Activated CD4-positive, alpha-beta T cell treated with anti-CD3 and anti-CD28 coated beads for 4 hours (primary cell): ENCODE data around the gene ELP4.

Experiments used
- DNase-seq, 2 donors: peaks; one replicate each; pipeline ENCODE4 v3.0.0-alpha.2; 2020

The ELP4 gene

DNA sequence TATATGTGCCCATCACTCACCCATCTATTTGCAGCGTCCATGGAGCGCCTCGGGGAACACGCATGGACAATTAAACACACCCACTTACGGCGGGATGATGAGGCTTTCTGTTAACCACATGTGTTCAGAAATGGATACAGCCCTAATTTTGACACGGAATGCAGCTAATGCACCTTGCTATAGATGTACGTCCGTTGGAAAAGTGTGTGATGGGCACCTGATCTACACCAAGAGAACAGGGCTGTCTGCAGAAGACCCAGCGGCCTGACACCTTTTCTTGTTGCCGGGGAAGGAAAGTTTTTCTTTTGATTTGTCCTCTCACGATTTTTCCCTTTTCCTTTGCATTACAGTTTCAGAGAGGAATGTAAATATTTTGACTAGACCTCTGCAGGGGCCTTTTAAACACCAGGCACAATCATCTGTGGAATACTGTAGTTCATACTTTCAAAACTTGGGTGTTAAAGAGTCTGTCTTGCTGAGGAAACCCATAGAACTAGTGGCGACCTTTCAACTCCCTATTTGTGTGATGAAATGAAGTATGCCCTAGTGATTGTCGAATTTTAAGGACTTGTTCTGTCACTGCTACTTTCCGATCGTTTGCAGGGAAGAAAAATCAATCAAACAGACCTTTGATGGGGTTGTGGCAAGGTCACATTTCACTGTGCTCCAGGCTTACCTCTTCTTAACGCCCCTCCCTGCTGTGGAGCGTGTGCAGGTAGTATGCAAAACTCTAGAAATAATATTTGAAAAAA lies 318.1 kb downstream of the ELP4 start:
- no peak for DNase-seq

DNA sequence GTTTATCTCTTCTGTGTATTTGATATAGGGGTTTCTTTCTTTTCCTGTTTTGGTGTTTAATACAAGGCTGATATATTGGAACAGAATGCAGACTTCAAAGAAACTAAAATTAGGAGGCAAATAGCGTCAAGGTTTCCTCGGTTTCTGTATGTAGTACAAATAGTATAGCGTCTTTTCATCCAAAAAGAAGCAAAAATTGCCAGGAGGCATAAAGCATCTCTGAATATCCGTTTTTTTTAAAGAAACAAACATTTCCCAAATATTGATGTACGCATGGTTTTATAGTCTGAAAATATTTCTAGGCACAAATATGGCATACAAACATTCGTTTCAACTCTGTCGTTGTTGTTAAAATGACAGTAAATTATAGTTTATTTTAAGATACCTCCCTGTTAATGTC lies 318.6 kb downstream of the ELP4 start:
- DNase-seq = no peak

DNA sequence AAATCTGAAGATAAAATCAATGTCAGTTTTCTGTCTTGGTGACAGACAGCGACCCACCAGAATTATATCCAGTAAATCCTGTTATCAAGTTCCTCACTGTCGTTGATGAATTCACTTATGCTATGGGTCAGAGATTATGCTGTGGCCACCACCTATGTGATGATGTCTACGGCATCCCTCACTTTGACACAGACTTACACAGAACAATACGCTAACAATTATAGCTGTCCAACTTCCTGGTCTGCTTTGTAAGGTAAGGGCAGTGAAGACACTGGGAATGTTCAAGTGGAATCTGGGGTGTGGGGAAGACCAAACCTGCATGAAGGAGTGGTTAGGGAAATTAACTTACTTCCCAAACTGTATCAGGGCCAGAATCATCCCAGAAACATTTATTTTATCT lies 320.8 kb downstream of the ELP4 start:
- DNase-seq = no peak

DNA sequence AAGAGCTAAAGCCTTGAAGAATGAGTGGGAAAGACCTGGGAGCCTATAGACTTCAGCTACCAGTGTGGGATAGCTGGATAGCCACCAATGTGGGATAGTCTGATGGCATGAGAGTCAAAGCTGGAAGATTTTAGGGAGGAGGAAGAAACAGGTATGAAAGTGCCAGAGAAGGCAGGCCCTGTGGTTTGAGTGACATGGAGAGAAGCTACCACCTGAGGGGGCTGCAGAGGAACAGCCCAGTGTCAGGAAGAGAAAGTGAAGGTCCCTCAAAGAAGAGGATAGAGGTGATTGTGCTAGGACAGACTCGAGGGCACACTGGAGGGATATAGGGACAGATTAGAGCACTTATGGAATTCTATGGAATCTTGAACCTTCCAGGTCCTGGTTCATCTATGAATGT lies 324.7 kb downstream of the ELP4 start:
- DNase-seq = no peak
